Measurements from ENCODE around the gene EGFR.

Gene EGFR

GRCh38 chr7:55018361-55019190 is at the start of gene EGFR:
TSS of gene EGFR (plus strand) at chr7:55019017. CDS start at chr7:55019278, 261 bp downstream.
- Histone ChIP-seq H4K20me1 (ENCODE audit: insufficient read depth) (no peaks in the 10 kb centered on the region), H3K4me1 (ENCODE audit: low read depth, poor library complexity, severe bottlenecking) (no peaks in the 10 kb centered on the region), H3K79me2 (ENCODE audit: insufficient read depth, low read depth) (no peaks in the 10 kb centered on the region), H2AFZ (ENCODE audit: low read depth) (no peak within 1 kb of the TSS), H3K36me3 (ENCODE audit: insufficient read depth) (no peaks in the 10 kb centered on the region), H3K27ac (no peak within 1 kb of the TSS), H3K4me3 (IDR thresholded peaks at IDR 0.05; ENCODE audit: insufficient read depth, low read depth, low read length) (no peak within 1 kb of the TSS), H3K27me3 (ENCODE audit: insufficient read depth, low read depth) (no peaks in the 10 kb centered on the region), H3K4me2 (no peak within 1 kb of the TSS), H3K9ac (no peak within 1 kb of the TSS)
- TF ChIP-seq, protein P1, sequence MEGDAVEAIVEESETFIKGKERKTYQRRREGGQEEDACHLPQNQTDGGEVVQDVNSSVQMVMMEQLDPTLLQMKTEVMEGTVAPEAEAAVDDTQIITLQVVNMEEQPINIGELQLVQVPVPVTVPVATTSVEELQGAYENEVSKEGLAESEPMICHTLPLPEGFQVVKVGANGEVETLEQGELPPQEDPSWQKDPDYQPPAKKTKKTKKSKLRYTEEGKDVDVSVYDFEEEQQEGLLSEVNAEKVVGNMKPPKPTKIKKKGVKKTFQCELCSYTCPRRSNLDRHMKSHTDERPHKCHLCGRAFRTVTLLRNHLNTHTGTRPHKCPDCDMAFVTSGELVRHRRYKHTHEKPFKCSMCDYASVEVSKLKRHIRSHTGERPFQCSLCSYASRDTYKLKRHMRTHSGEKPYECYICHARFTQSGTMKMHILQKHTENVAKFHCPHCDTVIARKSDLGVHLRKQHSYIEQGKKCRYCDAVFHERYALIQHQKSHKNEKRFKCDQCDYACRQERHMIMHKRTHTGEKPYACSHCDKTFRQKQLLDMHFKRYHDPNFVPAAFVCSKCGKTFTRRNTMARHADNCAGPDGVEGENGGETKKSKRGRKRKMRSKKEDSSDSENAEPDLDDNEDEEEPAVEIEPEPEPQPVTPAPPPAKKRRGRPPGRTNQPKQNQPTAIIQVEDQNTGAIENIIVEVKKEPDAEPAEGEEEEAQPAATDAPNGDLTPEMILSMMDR (conservative IDR thresholded peaks at IDR 0.05; ENCODE audit: low read depth, low read length), result no peak

GRCh38 chr7:54969208-54969967 is 49.4 kb upstream of the EGFR start:
- Histone ChIP-seq H4K20me1 (ENCODE audit: insufficient read depth) (no peaks in the 10 kb centered on the region), H3K9ac (no peak overlapping the region), H3K4me3 (IDR thresholded peaks at IDR 0.05; ENCODE audit: insufficient read depth, low read depth, low read length) (no peak overlapping the region), H3K79me2 (ENCODE audit: insufficient read depth, low read depth) (no peaks in the 10 kb centered on the region), H3K36me3 (ENCODE audit: insufficient read depth) (no peaks in the 10 kb centered on the region), H3K27me3 (ENCODE audit: insufficient read depth, low read depth) (no peaks in the 10 kb centered on the region), H2AFZ (ENCODE audit: low read depth) (no peak overlapping the region), H3K4me1 (ENCODE audit: low read depth, poor library complexity, severe bottlenecking) (no peaks in the 10 kb centered on the region), H3K27ac (no peak overlapping the region), H3K4me2 (no peak overlapping the region)
- TF ChIP-seq, protein P1 (conservative IDR thresholded peaks at IDR 0.05; ENCODE audit: low read depth, low read length), result no peak

DNA sequence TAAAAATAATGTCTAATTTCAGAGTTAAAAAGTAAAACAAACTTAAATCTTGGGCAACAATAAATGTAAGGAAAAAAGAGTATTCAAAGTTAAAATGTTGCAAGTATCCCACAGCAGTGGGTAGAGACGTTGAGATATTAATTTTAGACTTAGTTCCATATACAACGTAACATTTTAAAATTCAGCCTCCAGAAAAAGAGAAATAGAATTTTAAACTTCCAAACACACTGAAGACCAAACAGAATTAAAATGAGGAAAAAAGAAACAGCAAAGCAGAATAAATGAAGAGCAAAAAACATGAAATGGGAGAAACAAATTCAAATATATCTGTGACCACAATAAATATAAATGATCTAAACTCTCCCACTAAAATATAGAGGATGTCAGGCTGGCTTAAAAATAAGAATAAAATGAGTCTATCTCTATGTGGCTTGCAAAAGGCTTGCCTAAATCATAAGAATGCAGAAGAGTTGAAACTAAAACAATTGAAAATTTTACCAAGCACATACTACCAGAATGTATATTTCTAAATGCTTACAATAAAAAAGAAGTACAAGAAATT is 46.0 kb upstream of the EGFR start:
- TF ChIP-seq, protein P1 (conservative IDR thresholded peaks at IDR 0.05; ENCODE audit: low read depth, low read length), result no peak
- H3K27me3 ChIP-seq (ENCODE audit: insufficient read depth, low read depth), result no peaks in the 10 kb centered on the region
- H2AFZ ChIP-seq (ENCODE audit: low read depth), result no peak overlapping the region
- H3K79me2 ChIP-seq (ENCODE audit: insufficient read depth, low read depth), result no peaks in the 10 kb centered on the region
- no peak overlapping the region for H3K27ac ChIP-seq
- H3K4me1 ChIP-seq (ENCODE audit: low read depth, poor library complexity, severe bottlenecking), result no peaks in the 10 kb centered on the region
- H4K20me1 ChIP-seq (ENCODE audit: insufficient read depth), result no peaks in the 10 kb centered on the region
- H3K4me3 ChIP-seq (IDR thresholded peaks at IDR 0.05; ENCODE audit: insufficient read depth, low read depth, low read length), result no peak overlapping the region
- no peak overlapping the region for H3K9ac ChIP-seq
- no peaks in the 10 kb centered on the region for H3K36me3 ChIP-seq (ENCODE audit: insufficient read depth)
- H3K4me2 ChIP-seq, result no peak overlapping the region

- H3K36me3 ChIP-seq (ENCODE audit: insufficient read depth), result no peaks in the 10 kb centered on the region
- TF ChIP-seq, protein P1 (conservative IDR thresholded peaks at IDR 0.05; ENCODE audit: low read depth, low read length), result no peak
These were observed 40.3 kb upstream of the EGFR start for GRCh38 chr7:54978364-54979116.

More at GRCh38 chr7:54978364-54979116, 40.3 kb upstream of the EGFR start:
- Histone ChIP-seq H4K20me1 (ENCODE audit: insufficient read depth) (no peaks in the 10 kb centered on the region), H3K9ac (no peak overlapping the region), H2AFZ (ENCODE audit: low read depth) (no peak overlapping the region), H3K27me3 (ENCODE audit: insufficient read depth, low read depth) (no peaks in the 10 kb centered on the region), H3K4me2 (no peak overlapping the region), H3K4me1 (ENCODE audit: low read depth, poor library complexity, severe bottlenecking) (no peaks in the 10 kb centered on the region), H3K4me3 (IDR thresholded peaks at IDR 0.05; ENCODE audit: insufficient read depth, low read depth, low read length) (no peak overlapping the region), H3K27ac (no peak overlapping the region), H3K79me2 (ENCODE audit: insufficient read depth, low read depth) (no peaks in the 10 kb centered on the region)

Data from KMS-11 (cell line).